SHP77 (cell line): ENCODE results near the gene HSPB8.
A peak's percentile ranks its signal among the peaks of the same experiment; 100 is the strongest.

ENCODE experiments used
- DNase-seq, 2 experiments: peaks; one replicate each; lab custom pipeline; 2025; lab: John Stamatoyannopoulos, UW

Gene HSPB8

DNA sequence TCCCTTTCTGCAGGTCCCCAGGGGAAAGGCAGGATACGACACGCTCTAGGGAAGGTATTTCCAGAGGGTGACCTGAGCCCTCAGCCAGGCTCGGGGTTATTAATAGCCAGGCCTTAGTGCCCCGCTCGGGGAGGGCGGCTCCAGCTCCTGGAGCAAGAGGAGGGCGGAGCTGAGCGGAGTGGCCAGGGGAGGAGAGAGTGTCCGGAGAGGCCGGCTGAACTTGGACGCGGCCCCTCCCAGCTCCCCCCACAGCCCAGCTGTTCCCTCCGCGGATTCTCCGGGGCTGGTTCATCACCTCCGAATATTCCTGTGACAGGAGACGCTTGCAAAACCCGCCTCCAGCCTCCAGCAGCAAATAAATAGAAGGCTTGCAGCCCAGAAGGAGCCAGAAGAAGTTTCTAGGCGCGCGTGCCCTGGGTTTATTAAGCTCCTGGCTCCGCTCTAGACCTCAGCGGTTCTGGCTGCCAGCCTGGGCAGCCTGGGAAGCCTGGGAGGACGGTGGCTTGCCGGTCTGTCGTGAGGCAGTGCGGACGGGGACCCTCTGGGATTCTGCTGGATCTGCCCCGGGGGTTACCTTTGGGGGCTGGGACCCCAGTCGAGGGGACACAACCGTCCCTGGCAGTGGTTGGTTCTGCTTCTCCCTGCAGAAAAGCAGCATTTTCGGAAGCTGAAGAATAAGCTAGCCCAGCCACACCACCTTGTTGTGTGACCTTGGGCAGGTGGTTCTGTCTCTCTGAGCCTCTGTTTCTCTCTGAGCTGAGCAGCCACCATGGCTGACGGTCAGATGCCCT, at the start of gene HSPB8:
TSS of gene HSPB8 (plus strand) at position 388 of the 791 bp plus-strand sequence. CDS start at position 770, 382 bp downstream.
- peak; percentile 82 to 87 for DNase-seq

DNA sequence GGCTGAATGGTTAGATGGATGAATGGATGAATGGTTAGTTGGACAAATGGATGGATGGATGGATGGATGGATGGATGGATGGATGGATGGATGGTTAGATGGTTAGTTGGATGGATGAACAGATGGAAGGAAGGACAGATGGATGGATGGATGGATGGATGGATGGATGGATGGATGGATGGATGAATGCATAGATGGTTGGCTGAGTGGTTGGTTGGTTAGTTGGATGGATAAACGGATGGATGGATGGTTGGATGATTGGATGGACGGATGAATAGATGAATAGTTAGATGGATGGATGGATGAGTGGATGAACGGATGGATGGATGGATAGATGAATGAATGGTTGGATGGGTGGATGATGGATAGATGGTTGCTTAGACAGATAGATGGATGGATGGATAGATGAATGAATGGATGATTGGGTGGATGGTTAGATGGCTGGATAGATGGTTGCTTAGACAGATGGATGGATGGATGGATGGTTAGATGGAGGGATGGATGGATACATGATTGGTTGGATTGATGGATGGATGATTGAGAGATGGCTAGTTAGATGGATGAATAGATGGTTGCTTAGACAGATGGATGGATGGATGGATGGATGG, 48.8 kb upstream of the HSPB8 start:
- DNase-seq, result no peak

DNA sequence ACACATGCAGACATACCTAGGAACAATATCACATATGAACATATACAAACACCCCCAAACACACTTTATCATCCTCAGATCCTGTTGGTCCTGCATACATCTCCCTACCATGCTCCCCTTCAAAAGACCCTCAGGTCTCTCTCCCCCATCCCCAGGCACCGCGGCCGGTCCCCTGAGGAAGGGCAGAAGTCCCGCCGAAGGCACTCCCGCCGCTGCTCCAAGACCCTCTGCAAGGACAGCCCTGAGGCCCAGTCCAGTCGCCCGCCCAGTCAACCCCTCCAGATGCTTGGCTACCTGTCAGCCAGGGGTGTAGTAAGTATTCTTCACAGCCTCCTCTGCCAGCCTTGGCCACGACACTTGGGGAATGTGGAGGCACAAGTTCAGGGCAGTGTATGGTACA, 48.2 kb upstream of the HSPB8 start:
- DNase-seq, result no peak

- no peak for DNase-seq
Observed at GRCh38 chr12:119134284-119135072, 44.3 kb upstream of the HSPB8 start.

DNA sequence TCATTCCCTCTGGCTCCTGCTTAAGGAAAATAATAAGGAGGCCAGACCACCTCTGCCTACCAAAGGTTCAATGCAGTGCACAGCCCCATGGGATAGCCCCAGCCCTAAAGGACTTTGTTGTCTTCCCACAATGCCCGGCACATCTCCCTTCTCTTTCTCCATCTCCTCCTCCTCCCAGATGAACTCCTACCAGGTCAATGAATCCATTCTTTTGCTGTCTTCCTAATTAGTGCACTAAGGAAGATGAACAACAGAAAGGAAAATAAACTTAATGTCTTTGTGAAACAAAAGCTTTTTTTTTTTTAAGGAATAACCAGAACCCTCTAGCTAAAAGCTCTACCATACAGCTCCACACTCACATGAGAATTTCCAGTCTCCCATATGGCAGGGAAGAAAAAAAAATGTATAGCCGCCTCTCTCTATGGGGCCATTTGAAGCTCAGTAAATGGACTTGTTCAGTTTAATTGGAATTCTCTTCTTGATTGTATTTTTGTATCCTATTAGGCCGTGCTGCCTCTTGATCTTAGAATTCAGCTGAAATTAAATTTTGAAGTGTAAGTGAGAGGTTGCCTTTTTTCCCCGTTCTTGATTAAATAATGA, 41.8 kb upstream of the HSPB8 start:
- DNase-seq, result no peak

DNA sequence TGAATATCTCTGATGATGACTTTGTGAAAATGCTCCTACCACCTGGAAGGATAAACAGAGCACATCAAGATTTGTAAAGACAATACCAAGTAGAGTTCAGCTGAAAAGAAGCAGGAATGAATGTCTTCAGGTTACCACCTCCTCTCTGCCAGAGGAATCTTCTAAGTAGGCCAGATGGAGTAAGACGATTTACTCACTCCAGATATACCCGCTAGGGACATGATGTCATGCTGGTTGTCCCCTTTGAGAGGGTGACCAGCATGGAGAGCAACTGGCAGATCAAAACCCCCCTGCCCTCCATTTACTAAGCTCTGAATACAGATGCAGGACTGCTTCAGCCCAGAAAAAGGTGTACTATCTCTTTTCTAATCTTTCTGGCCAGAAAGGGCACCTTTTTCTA, 39.3 kb upstream of the HSPB8 start:
- DNase-seq, result no peak

DNA sequence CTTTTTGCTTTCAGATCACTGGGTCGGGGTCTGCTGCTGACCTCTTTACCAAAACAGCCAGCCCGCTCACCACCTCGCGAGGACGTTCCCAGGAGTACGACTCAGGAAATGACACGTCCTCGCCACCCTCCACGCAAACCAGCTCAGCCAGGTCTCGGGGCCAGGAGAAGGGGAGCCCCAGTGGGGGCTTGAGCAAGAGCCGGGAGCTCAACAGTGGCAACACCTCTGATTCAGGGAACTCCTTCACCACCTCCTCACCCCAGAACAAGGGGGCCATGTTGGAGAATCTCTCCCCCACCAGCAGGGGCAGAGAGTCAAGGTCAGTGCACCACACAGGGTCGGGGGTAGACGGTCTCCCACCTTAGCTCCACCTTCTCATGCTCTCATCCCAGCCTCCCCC, 33.4 kb upstream of the HSPB8 start:
- no peak for DNase-seq

GRCh38 chr12:119147847-119148448, 30.8 kb upstream of the HSPB8 start:
- no peak for DNase-seq

- no peak for DNase-seq
Observed at GRCh38 chr12:119149270-119149669, 29.5 kb upstream of the HSPB8 start.

GRCh38 chr12:119151445-119152026, 27.2 kb upstream of the HSPB8 start:
- DNase-seq, result no peak

DNA sequence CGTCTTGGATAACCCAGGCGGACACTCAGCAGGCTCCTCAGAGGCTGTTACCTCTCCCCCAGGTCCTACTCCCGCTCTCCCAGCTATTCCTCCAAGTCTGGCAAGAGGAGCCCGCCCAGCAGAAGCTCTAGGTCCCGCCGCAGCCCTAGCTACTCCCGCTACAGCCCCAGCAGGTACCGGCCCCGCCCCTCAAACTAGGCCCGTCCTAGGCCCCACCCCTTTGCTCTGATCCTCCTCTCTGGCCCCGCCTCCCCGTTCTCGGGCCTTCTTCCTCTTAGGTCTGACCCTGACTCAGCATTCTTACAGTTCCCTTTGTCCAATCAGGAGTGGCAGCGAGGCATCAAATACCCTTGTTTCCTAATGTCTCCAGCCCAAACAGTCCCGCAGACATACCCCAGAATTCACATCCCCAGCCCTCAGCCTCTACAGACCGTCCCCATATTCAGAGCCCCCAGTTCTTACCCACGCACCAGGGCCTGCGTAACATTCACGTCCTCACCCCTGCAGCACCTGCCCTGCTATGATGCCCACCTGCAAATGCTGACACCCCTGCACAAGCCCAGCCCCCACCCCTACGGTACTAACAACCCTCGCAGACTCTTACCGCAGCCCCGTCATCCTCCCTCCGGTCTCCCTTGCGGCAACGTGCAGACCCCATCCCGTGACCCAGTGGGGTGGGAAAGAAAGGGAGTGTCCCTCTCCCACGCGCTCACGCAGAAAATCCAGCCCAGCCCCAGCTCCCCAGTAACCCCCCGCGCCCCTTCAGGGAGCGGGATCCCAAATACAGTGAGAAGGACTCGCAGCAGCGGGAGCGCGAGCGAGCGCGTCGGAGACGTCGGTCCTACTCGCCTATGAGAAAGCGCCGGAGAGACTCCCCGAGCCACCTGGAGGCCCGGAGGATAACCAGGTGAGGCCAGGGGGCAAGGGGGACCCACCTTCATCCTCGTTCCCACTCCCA, 25.0 kb upstream of the HSPB8 start:
- no peak for DNase-seq

- DNase-seq, result no peak
Observed at GRCh38 chr12:119154435-119154818, 24.3 kb upstream of the HSPB8 start.

DNA sequence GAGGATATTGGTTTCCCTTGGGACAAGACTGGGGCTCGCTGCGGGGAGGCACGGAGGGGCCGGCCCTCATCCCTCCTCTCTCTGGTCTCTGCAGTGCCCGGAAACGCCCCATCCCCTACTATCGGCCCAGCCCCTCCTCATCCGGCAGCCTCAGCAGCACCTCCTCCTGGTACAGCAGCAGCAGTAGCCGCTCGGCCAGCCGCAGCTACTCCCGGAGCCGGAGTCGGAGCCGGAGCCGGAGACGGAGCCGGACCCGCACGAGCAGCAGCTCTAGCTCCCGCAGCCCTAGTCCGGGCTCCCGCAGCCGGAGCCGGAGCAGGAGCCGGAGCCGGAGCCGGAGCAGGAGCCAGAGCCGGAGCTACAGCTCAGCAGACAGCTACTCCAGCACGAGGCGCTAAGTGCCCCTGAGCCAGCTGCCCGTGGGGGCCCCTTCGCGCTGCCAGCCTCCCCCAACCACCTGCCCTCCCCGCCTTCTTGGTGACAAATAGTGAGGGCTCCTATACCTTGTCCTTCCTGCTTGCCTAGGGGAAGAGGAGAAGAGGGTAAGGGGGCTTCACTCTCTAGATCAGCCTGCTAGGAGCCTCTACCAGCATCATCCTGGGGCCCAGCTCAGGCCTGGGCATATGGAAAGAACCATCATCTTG, 22.2 kb upstream of the HSPB8 start:
- DNase-seq, result no peak

DNA sequence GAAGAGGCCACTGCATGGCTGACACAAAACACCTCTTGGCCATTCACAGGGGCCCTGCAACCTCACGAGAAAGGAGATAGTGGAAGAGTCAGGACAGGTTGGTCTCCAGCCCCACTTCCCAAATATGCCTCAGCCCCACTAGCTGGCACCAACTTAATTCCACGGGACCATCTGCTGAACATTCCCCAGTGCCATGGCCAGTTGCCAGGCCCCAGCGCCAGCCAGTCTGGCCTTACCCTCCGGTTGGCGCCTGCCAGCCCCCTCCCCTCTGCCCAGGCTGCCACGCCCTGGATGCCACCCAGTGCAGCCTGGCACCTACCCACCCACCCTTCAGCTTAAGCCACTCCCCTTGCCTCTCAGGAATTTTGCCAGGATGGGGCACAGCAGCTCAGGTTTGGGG, 21.2 kb upstream of the HSPB8 start:
- no peak for DNase-seq

- no peak for DNase-seq
Observed at GRCh38 chr12:119157978-119158377, 20.8 kb upstream of the HSPB8 start.

DNA sequence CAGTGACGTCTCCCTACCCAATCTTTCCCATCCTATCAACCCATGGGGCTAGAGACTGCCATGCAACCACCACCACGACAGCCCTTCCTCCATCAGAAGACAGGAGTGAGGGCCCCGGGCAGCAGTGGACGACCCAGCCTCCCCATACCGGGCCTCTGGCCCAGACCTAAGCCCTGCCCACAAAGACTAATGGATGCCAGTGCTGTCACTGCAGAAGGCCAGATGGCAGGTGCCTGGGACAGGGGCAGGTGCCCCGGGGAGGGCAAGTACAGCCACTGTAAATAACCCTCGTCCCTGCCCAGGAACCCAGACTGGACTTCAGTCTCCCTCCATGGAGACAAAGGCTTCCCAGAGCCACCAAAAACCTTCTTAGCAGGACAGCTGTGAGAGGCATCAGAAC, 20.3 kb upstream of the HSPB8 start:
- DNase-seq, result no peak

DNA sequence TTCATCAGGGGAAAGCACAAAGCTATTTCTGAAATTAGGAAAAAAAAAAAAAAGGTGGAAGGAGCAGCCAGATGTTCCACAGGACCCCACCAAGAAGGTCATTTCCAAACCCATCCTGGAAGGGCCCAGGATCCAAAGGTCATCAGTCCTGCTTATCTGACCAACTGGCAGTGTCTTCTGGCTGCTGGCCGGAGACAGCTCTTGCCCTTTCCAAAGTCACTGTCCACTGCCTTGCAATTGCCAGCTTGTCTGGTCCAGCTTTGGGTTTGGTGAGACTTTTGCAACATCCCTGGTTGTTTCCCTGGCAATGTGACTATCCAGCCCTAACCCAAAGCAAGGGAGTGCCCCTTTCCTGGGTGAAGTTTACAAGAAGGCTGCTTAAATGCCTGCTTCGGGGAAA, 18.9 kb upstream of the HSPB8 start:
- DNase-seq, result no peak

DNA sequence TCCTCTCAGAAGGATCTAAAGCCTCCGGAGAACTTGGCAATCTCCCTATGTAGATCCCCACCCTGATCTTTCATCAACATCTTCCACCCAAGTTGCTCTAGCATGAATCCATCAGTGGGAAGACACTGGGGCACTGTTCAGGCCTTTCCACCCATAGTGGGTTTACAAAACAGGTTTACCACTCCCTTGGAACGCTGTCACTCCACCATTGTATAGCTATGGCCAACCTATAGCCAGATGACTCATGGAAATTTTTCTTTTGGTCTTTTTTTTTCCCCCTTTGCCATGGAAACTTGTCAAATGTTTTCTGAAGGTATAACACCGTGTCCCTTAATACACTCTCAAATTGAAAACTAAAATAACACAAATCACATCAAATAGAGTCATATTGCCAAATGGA, 10.8 kb upstream of the HSPB8 start:
- no peak for DNase-seq

DNA sequence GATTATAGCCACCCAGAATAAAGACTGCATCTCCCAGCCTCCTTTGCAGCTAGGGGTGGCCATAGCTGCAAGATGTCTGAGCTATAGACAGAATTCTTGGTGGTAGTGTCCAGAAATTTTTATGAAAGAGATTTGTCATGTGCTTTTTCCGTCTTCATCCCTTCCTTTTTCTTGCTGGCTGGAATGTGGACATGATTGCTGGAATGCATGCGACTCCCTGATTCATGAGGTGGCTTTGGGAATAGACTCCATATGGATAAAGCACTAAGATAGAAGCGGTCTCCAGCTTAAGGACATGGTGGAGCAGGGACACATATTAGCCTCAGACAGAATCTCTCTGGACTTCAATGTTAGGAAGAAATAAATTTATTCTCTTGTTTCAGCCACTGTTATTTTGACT, 10.0 kb upstream of the HSPB8 start:
- DNase-seq, result no peak

DNA sequence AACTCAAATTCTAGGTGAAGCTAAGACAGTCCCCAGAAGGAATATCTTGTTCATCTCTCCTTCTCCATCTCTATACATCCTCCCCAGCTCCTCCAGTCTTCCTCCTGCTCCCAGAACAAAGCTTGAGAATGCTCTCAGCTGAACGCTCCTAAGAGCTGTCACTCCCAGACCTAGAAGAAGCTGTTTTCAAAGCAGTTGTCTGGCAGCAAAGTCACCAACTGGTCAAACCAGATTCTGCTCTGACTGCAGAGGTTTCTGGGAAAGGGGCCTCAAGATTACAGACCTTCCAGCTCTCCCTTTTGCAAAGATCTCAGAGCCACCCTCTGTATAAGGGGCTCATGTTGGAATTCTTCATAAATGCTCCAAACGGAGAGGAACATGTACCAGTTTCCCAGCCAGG, 9.6 kb upstream of the HSPB8 start:
- no peak for DNase-seq
